Uterus (tissue), 4 donors: Measurements from ENCODE around the gene FH. TPM values are rescaled to one million over a fixed set of nuclear protein-coding genes. Genes with fewer than 3 reads are reported as not detected.

Source experiments
- DNase-seq, 2 donors: peaks; one replicate each; pipeline ENCODE4 v3.0.0-alpha.2; 2019 to 2020
- H3K27ac ChIP-seq, 2 donors: fragments of 200-600 bp; sonication (generic); 1 replicate in 1 of 2; 2 replicates in 1 of 2; pipeline ENCODE4 v1.5.1; 2016 to 2018
- H3K27me3 ChIP-seq, 2 donors: fragments of 200-600 bp; sonication (generic); one replicate each; pipeline ENCODE4 v1.5.1; 2018 to 2019; ENCODE audit warnings: control low read depth in 1 of 2
- H3K36me3 ChIP-seq, 2 donors: fragments of 200-600 bp; sonication (generic); one replicate each; pipeline ENCODE4 v1.5.1; 2019; ENCODE audit warnings: control low read depth in 1 of 2
- H3K4me1 ChIP-seq, 2 donors: fragments of 200-600 bp; sonication (generic); one replicate each; pipeline ENCODE4 v1.5.1; 2018 to 2019; ENCODE audit warnings: control low read depth in 1 of 2
- H3K4me3 ChIP-seq, 2 donors: fragments of 200-600 bp; sonication (generic); 1 replicate in 1 of 2; 2 replicates in 1 of 2; pipeline ENCODE4 v1.5.1; 2018 to 2019; ENCODE audit warnings: mild to moderate bottlenecking in 1 of 2
- H3K9me3 ChIP-seq, 2 donors: fragments of 200-600 bp; sonication (generic); one replicate each; pipeline ENCODE4 v1.5.1; 2019; ENCODE audit warnings: control low read depth in 1 of 2
- POLR2A ChIP-seq, 2 donors: fragments of 450-650 bp; IDR thresholded peaks; one replicate each; pipeline ENCODE4 v1.6.1; 2016; ENCODE audit warnings: antibody characterized with exemption in 2 of 2, mild to moderate bottlenecking in 1 of 2, moderate library complexity in 1 of 2
- intact Hi-C: fragments of 100-400 bp; cut with DNase I; formaldehyde crosslinking; loops from one replicate; pipeline ENCODE4 v1.15.1; 2023; ENCODE audit warnings: low total_unique reads
- total RNA-seq, 4 donors: library from RNA; depleted of rRNA in 3 of 4; stranded (reverse); fragments of >200 nt in 3 of 4; gene quantifications; one replicate each; pipeline versions ENCODE4 v1.1.0 to v1.2.4, GENCODE V29; 2014 to 2023
- TF ChIP-seq, protein P1 (sequence below), 4 experiments: fragments of 200-600 bp in 2 of 4; fragments of 450-650 bp in 2 of 4; sonication (generic) in 2 of 4; IDR thresholded peaks; one replicate each; pipeline ENCODE4 v1.5.1; 2016 to 2019; ENCODE audit warnings: antibody characterized with exemption in 4 of 4, mild to moderate bottlenecking in 2 of 4, moderate library complexity in 1 of 4
- donor health status: DM: yes; HTN: yes; CAD: no.

Gene FH
- total RNA-seq, 4 donors from 2014 or later = 11.8 to 48.5 (median 43.5) TPM

DNA sequence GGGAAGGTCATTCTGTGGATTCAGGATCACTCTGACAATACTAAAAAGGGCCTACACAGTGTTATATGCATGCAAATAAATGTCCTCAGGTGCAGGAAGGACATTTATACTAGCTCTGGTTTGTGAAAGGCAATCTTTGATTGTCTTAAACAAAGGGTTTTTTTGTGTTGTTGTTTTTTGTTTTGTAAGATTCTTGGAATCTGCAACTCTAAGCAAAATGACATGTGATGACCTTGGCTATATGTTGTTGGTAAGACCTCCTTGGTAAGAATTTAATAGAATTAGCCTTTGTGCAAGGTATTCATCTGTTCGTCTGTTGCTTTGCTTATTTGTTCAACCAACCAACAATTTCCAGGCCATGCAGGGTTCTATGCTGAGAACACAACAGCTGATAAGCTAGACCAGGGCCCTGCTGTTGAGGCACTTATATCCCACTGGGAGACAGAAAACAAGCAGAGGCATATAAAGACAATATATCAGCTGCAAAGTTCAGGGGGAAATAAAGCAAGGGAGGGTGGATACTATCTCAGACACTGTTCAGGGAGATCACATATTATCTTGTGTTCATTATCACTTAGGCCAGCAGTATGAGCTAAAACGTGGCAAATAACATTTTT lies 60.3 kb downstream of the FH start:
- H3K36me3 ChIP-seq = no peaks in the 10 kb centered on the region
- no peak for DNase-seq
- H3K4me3 ChIP-seq = no peak overlapping the region
- no peak overlapping the region for H3K27ac ChIP-seq
- H3K4me1 ChIP-seq = no peaks in the 10 kb centered on the region
- TF ChIP-seq, protein P1, sequence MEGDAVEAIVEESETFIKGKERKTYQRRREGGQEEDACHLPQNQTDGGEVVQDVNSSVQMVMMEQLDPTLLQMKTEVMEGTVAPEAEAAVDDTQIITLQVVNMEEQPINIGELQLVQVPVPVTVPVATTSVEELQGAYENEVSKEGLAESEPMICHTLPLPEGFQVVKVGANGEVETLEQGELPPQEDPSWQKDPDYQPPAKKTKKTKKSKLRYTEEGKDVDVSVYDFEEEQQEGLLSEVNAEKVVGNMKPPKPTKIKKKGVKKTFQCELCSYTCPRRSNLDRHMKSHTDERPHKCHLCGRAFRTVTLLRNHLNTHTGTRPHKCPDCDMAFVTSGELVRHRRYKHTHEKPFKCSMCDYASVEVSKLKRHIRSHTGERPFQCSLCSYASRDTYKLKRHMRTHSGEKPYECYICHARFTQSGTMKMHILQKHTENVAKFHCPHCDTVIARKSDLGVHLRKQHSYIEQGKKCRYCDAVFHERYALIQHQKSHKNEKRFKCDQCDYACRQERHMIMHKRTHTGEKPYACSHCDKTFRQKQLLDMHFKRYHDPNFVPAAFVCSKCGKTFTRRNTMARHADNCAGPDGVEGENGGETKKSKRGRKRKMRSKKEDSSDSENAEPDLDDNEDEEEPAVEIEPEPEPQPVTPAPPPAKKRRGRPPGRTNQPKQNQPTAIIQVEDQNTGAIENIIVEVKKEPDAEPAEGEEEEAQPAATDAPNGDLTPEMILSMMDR (IDR thresholded peaks at IDR 0.05) = no peak
- TF ChIP-seq POLR2A (IDR thresholded peaks at IDR 0.05) = no peak
- intact Hi-C loops = no loop called here
- no peaks in the 10 kb centered on the region for H3K9me3 ChIP-seq
- no peaks in the 10 kb centered on the region for H3K27me3 ChIP-seq

GRCh38 chr1:241457421-241457820 lies 62.1 kb downstream of the FH start:
- Histone ChIP-seq H3K9me3 (no peaks in the 10 kb centered on the region), H3K4me1 (no peaks in the 10 kb centered on the region), H3K4me3 (no peak overlapping the region), H3K27me3 (no peaks in the 10 kb centered on the region), H3K36me3 (no peaks in the 10 kb centered on the region), H3K27ac (no peak overlapping the region)
- no peak for TF ChIP-seq POLR2A (IDR thresholded peaks at IDR 0.05)
- TF ChIP-seq, protein P1 (IDR thresholded peaks at IDR 0.05) = no peak
- no peak for DNase-seq
- intact Hi-C loops = no loop called here

DNA sequence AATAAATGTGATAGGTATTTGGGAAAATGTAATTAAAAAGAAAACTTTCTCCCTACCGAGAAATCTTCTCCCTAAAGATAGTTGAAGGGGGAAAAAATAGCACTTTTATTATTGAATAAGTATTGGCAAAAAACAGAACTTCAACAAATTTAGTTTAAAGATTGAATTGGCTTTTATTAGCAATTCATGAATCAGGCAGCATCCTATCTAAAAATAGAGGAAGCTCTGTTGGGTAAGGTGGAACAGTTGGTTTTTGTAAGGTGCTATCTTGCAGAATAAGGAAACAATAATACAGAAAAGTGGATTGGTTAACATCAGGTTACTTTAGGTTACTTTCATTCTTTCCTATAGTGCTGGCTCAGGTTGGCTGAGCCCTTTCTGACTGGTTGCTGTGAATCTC lies 62.8 kb downstream of the FH start:
- H3K9me3 ChIP-seq = no peaks in the 10 kb centered on the region
- H3K36me3 ChIP-seq = no peaks in the 10 kb centered on the region
- TF ChIP-seq, protein P1 (IDR thresholded peaks at IDR 0.05) = no peak
- no peak for TF ChIP-seq POLR2A (IDR thresholded peaks at IDR 0.05)
- H3K27me3 ChIP-seq = no peaks in the 10 kb centered on the region
- H3K4me1 ChIP-seq = no peaks in the 10 kb centered on the region
- no peak for DNase-seq
- intact Hi-C loops = no loop called here
- H3K4me3 ChIP-seq = no peak overlapping the region
- H3K27ac ChIP-seq = no peak overlapping the region

- DNase-seq = no peak
- no peaks in the 10 kb centered on the region for H3K4me1 ChIP-seq
- no peak overlapping the region for H3K27ac ChIP-seq
- H3K4me3 ChIP-seq = no peak overlapping the region
- no peaks in the 10 kb centered on the region for H3K27me3 ChIP-seq
- no peaks in the 10 kb centered on the region for H3K36me3 ChIP-seq
- no peaks in the 10 kb centered on the region for H3K9me3 ChIP-seq
- TF ChIP-seq, protein P1 (IDR thresholded peaks at IDR 0.05) = no peak
- no peak for TF ChIP-seq POLR2A (IDR thresholded peaks at IDR 0.05)
- intact Hi-C loops = no loop called here
Observed at GRCh38 chr1:241453732-241454131, 65.8 kb downstream of the FH start.

- Histone ChIP-seq H3K27me3 (no peaks in the 10 kb centered on the region), H3K4me1 (no peaks in the 10 kb centered on the region), H3K4me3 (no peak overlapping the region), H3K36me3 (no peaks in the 10 kb centered on the region), H3K9me3 (no peaks in the 10 kb centered on the region), H3K27ac (no peak overlapping the region)
- intact Hi-C loops = no loop called here
- TF ChIP-seq, protein P1 (IDR thresholded peaks at IDR 0.05) = no peak
- TF ChIP-seq POLR2A (IDR thresholded peaks at IDR 0.05) = no peak
- DNase-seq = no peak
Observed at GRCh38 chr1:241451956-241452355, 67.6 kb downstream of the FH start.

Other genes with a start within 250 kb of the FH start
- under 1 TPM in 1 of 4 donors, not detected in 3; 0.62 TPM for gene RGS7, start 162.6 kb downstream of the FH start, total RNA-seq
- gene KMO, start 12.6 kb upstream of the FH start, total RNA-seq = 10 to 100 TPM in 1 of 4 donors, 1 to 10 TPM in 1, under 1 TPM in 2; 0.28 to 22.9 (median 4.5) TPM
- gene CHML, start 120.6 kb upstream of the FH start, total RNA-seq = 10 to 100 TPM in 2 of 4 donors, 1 to 10 TPM in 2; 4.9 to 34.6 (median 9.1) TPM
- gene OPN3, start 120.6 kb upstream of the FH start, total RNA-seq = 10 to 100 TPM in 1 of 4 donors, 1 to 10 TPM in 2, under 1 TPM in 1; 0.26 to 34.9 (median 4.8) TPM
- gene WDR64, start 132.5 kb upstream of the FH start, total RNA-seq = under 1 TPM in 1 of 4 donors, not detected in 3; 0.21 TPM